H1 (cell line): ENCODE measurements around the gene TIMM22. TPM values are rescaled to one million over a fixed set of nuclear protein-coding genes. Genes with fewer than 3 reads are reported as not detected.

Experiments
- BCL11A ChIP-seq, 2 experiments: IDR thresholded peaks; one replicate each; pipeline ENCODE4 v1.6.1; 2011; ENCODE audit warnings: low read depth in 2 of 2, low read length in 2 of 2, mild to moderate bottlenecking in 2 of 2
- KDM1A ChIP-seq: fragments of 200-600, 300-600 bp; sonication (generic); IDR thresholded peaks from 2 replicates; pipeline ENCODE4 v1.7.1; 2016; ENCODE audit warnings: mild to moderate bottlenecking, low read length, borderline replicate concordance
- SIRT6 ChIP-seq: IDR thresholded peaks from one replicate; pipeline ENCODE4 v1.7.1; 2012; ENCODE audit warnings: low read length, inconsistent platforms
- TBP ChIP-seq: IDR thresholded peaks from 2 replicates; pipeline ENCODE4 v1.6.1; 2011; ENCODE audit warnings: low read depth, low read length, improper control_type of control experiment
- polyA plus RNA-seq, 7 experiments: library from polyadenylated mRNA; depleted of rRNA in 3 of 7; stranded (reverse) in 5 of 7; unstranded in 2 of 7; fragments of >200 nt in 5 of 7; fragments of 200-250 nt in 2 of 7; gene quantifications; 1 replicate in 5 of 7; 2 replicates in 1 of 7; 4 replicates in 1 of 7; pipeline versions ENCODE4 v1.2.1 to v1.2.3, GENCODE V29; 2011 to 2013; ENCODE audit warnings: missing spikeins in 2 of 7, mixed read lengths in 2 of 7
- total RNA-seq: library from RNA; stranded (reverse); fragmentation: NEBNext Ultra II Directional; extraction: Animal tissue kit (Norgen Biotek cat#: 25700); gene quantifications from 2 replicates; pipeline ENCODE4 v1.2.1, GENCODE V29; 2021

Gene TIMM22
- total and polyA plus RNA-seq, 2 of the 8 experiments (the other 6 are each of a cell fraction or from before 2014, with no cell fraction given): 13.8 to 17.4 TPM

DNA sequence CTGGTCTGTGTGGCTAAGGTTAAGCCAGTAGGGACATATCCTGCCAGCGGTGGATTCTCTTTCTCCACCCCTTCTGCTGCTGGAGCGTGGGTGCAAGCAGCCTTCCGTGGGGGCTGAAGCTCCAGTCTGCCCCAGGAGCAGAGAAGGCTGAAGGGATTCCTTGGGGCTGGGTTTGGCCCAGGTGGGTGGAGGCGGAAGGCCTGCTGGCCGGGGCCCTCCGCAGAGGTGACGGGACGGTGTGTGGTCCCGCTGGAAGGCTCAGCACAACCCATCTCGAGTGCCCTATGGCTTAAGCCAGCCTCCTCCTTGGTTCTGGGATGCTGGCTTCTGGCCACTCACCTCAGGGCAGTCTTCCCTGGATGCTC, 13.1 kb downstream of the TIMM22 start (continued):
- TF ChIP-seq KDM1A (no peak), BCL11A (IDR thresholded peaks at IDR 0.05; ENCODE audit: low read depth in 2 of 2, low read length in 2 of 2) (no peak), TBP (no peak), SIRT6 (no peak)
